ENCODE data around the gene SLC45A2.
A peak's percentile ranks its signal among the peaks of the same experiment; 100 is the strongest.
"Not testable (repeated sequence)": the region's sequence is repeated elsewhere in the genome, so short reads cannot be mapped to it uniquely, and the experiment has no call there.

SLC45A2 gene

DNA sequence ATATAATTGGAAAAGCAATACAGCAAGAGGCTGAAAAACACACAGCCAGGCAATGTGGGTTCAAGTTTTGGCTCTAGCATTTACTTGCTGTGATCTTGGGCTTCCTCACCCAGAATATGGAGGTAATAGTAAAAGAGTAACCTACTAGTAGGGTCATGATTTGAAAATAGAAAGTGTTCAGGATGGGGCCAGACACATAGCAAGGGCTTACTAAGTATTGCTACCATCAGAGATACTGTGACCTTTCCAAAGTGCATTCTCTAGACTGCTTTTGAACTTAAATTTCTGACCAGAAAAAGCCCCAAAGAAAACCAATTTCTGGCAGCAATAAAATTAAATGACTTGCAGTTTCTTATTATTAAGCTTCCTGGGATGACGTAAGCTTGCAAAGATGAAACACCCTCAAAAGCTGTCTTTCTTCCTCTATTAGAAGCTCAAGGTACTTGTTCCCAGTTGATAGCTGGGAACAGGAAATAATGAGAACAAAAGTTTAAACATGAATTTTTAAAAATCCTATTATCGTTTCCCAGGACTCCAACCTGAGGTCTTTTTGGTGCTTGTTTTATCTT lies 20.3 kb downstream of the SLC45A2 start:
- DNase-seq, result no peak

DNA sequence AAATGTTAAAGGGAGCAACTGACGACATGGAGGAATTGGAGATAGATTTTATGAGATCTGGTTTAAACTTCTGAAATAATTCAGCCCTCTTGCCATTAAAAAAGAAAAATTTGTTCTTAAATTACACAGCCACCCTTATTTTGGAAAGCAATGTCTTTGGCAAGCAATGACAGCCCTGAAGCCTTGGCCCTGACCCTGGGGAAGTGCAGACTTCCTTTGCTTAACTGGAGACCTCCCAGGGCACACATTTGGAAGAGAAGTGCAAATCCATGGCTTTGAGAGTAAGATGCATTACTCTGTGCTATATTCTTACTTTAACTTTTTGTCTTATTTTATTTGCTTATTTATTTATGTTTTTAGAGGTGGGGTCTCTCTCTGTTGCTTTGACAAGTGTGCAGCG lies 26.3 kb downstream of the SLC45A2 start:
- no peak for DNase-seq

DNA sequence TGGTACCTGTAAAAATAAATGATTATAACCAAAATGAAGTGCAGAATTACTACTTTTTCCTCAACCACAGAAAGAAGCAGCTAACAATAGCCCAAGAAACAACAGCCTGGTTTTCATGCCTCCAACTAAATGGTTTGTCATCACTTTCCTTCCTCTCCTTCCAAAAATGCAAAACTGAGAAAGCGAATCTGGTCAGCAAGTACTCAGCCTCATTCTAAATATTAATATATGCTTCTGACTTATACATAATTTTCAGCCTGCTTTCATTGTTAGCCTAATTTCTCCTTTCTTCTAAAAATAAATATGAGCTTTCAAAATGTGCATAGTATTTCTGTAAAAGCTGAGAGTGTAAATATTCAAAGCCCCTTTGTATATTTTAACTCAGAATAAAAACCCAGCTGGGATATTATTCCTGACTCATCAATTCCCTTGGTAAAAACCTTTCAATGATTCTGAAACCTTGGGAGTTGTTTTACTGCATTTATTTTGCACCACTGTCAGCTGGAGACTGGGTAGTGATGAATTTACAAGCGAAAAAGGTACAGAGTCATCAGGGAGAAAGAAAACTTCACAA lies 26.8 kb downstream of the SLC45A2 start:
- DNase-seq, result no peak

DNA sequence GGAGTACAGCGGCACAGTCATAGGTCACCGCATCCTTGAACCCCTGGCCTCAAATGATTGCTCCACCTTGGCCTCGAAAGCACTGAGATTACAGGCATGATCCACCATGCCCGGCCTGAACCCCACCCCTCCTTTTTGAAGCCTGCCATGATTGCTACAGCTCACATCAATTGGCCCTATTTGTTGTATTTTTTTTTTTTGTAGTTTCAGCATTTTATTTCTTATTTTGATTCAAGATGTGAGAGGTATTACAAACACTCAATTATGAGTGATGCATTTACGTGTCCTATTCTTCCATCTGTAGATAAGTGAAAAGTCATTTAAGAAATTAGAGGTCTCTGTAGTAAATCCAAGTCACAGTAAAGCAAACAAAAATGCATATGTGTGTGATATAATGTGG lies 32.3 kb downstream of the SLC45A2 start:
- DNase-seq, result not testable (repeated sequence)

DNA sequence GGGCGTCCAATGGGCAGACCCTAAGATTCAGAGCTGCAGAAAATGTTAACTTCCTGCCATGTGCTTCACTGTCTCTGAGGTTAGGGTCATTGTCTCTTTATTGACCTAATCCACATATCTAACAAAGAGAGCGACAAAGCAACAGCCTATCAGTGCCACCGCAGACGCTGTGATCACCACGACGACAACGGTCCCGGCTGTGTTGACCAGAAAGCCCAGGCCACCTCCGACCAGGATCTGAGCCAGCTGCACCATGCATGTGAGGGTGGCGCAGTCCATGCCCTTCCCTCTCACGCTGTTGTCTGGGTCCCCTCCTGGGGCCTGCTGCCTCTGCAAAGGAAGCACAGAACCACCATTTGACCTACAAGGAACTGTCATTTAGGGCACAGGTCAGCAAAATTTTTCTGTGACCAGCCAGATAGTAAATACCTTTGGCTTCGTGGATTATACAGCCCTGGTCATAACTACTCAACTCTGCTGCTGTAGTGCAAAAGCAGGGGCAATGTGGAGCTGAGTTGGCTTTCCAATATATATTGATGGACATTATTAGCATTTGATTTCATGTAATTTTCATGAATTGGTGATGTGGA lies 39.9 kb downstream of the SLC45A2 start:
- no peak for DNase-seq

DNA sequence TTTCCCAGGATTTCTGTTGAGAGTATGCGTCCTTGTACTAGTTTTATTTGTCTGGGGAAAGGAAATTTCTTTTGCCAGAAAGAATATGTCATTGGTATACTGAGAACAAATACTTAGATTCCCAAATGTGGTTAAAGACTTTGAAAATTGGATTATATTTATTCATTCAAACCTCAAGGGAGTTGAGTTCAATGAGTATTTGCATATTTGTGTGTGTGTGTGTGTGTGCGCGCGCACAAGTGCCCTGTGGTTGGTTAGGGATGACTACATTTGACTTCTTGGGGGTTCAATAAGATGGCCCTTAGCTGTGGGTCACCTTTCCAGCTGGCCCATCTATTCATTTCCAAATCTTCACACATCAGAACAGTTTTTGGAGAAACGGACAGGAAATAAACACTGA lies 43.4 kb downstream of the SLC45A2 start:
- no peak for DNase-seq

DNA sequence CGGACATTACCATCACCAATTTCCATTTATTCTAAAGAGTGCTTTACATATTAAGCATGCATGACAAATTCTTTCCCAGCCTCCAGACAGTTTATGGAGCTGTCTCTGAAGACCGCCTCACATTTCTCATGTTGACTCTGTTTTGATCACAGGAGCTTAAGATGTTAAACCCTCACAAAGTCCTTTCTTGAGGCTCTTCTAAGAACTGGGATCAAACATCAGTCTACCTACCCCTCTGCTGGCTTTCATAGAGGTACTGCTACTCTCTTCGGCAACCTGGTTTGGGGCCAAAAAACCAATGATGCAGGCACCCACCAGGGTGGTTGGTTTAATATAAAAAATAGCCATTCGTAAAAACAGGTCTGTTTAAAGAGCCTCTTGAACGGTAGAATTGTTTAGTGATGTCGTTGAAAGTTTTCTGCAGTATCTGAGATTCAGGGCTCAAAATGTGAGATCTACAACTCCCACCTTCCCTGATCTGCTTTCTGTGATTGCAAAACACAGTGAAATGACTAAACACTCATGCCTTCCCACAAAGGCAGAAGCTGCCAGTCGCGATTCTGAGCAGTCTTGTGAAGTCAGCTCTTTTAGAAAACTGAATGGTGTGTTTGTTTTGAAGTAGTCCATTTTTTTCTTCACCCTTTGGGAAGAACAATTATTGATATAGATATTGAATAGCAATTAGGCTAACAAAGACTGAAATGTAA lies 44.8 kb downstream of the SLC45A2 start:
- no peak for DNase-seq

DNA sequence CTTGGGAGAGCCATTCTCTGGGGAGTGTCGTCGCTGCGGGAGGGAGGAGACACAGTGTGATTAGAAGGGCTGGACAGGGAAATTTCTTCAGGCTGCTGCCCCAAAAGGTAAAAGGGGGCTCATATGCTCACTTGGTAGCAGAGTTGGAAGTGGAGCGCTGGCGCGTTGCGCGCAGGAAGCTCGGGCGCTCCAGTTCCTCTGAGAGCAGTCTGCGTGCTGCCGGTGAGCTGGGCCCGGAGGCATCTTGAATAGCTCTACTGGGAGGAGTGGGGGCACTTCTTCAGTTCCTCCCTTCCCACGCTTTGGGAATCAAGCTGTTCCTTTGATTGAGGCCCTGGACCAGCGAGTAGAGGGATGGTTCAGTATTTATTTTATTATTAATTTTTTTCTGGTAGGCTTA lies 45.6 kb downstream of the SLC45A2 start:
- no peak for DNase-seq

DNA sequence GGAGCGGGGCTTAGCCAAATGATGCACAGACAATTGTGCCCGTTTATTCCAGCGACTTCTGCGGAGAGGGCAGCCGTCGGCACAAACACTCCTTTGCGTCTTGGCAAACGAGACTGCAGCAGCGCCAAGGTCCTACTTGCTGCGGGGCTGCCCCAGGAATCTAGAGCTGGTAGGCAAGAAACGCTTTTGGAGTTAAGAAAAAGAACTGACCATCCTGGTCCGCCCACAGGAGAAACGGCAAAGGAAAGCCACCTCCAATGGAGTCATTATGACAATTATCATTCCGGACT lies 46.0 kb downstream of the SLC45A2 start:
- no peak for DNase-seq

DNA sequence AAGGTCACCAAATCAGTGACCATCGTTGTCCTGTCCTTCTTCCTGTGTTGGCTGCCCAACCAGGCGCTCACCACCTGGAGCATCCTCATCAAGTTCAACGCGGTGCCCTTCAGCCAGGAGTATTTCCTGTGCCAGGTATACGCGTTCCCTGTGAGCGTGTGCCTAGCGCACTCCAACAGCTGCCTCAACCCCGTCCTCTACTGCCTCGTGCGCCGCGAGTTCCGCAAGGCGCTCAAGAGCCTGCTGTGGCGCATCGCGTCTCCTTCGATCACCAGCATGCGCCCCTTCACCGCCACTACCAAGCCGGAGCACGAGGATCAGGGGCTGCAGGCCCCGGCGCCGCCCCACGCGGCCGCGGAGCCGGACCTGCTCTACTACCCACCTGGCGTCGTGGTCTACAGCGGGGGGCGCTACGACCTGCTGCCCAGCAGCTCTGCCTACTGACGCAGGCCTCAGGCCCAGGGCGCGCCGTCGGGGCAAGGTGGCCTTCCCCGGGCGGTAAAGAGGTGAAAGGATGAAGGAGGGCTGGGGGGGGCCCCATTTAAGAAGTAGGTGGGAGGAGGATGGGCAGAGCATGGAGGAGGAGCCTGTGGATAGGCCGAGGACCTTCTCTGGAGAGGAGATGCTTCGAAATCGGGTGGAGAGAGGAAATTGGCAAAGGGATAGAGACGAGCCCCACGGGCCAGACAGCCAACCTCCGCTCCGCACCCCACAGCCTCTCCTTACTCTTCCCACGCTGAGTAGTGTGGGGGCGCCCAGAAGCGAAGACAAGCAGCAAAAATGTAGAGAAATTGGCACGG lies 46.6 kb downstream of the SLC45A2 start:
- no peak for DNase-seq

DNA sequence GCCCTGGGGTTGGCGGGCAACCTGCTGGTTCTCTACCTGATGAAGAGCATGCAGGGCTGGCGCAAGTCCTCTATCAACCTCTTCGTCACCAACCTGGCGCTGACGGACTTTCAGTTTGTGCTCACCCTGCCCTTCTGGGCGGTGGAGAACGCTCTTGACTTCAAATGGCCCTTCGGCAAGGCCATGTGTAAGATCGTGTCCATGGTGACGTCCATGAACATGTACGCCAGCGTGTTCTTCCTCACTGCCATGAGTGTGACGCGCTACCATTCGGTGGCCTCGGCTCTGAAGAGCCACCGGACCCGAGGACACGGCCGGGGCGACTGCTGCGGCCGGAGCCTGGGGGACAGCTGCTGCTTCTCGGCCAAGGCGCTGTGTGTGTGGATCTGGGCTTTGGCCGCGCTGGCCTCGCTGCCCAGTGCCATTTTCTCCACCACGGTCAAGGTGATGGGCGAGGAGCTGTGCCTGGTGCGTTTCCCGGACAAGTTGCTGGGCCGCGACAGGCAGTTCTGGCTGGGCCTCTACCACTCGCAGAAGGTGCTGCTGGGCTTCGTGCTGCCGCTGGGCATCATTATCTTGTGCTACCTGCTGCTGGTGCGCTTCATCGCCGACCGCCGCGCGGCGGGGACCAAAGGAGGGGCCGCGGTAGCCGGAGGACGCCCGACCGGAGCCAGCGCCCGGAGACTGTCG lies 47.3 kb downstream of the SLC45A2 start:
- no peak for DNase-seq

DNA sequence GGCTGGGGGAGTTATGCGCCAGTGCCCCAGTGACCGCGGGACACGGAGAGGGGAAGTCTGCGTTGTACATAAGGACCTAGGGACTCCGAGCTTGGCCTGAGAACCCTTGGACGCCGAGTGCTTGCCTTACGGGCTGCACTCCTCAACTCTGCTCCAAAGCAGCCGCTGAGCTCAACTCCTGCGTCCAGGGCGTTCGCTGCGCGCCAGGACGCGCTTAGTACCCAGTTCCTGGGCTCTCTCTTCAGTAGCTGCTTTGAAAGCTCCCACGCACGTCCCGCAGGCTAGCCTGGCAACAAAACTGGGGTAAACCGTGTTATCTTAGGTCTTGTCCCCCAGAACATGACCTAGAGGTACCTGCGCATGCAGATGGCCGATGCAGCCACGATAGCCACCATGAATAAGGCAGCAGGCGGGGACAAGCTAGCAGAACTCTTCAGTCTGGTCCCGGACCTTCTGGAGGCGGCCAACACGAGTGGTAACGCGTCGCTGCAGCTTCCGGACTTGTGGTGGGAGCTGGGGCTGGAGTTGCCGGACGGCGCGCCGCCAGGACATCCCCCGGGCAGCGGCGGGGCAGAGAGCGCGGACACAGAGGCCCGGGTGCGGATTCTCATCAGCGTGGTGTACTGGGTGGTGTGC lies 48.0 kb downstream of the SLC45A2 start, which contains the start of gene RXFP3:
RXFP3 (plus strand) TSS at position 6 of the 636 bp plus-strand sequence; CDS start at position 361, 355 bp downstream.
- peak; percentile 11 for DNase-seq

DNA sequence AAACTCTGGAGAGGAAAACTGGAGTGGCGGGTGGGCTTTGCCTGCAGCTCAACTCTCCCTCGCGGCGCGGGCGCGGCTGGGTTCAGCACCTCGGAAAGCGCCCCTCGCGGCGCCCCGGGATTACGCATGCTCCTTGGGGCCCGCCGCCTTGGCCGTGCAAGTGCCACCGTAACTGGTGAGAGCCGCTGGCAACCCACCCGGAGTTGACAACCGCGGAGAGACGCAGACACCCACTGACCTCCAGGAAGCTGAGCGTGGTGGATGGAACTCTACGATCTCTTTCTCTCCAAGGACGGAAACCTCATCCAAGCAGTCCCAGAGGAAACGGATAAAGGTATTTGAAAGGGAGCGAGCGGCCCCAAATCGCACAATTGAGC lies 48.5 kb downstream of the SLC45A2 start:
- peak; percentile 25 for DNase-seq

DNA sequence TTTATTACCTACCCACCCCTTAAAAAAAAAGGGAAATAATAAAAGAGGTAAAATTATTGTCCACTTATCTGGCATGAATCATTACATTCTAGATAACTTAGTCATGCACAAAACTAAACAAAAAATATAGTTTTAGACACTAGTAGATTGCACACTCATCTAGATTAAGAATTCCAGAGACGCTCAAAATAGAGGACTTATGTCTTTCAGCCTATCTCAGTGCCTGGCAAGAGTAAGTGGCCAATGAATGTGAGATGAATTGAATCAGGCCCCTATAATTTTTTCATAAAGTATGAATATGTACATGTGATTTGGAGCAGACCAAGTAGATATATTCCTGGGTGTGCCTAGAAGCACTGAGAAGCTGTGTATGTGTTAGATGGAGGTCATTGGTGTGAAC lies 50.3 kb downstream of the SLC45A2 start:
- no peak for DNase-seq

DNA sequence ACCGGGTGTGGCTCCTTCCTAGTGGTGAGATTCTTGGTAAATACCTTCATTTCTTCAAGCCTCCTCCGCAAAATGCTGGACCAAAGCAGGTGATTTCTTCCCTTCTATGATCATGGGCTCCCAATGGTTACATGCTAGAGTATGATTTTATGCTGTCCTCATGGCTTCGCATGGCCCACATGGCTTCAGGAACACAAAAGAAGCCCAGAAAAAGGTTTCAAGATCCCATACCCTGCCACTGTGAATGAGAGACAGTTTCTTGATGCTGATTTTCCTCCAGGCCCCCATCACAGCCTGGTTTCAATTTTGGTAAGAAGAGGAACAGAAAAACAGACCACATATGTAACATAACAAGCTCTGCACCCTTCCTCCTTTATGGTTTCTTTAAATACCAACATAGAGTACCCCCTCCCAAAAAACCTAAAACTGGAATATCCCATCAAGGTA lies 50.7 kb downstream of the SLC45A2 start:
- no peak for DNase-seq

DNA sequence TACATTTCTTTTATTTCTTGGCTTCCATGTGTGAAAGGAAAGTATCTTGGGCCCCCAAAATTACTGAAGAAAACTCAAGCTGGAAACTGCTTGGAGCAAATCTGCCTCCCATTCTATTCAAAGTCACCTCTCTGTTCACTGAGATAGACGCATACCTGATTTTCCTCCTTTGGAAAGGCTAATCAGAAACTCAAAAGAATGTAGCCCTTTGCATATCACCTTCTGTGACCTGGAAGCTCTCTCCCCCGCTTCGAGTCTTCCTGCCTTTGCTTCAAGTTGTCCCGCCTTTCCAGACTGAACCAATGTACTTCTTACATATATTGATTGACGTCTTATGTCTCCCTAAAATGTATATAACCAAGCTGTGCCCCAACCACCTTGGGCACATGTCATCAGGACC lies 53.4 kb downstream of the SLC45A2 start:
- DNase-seq, result no peak

DNA sequence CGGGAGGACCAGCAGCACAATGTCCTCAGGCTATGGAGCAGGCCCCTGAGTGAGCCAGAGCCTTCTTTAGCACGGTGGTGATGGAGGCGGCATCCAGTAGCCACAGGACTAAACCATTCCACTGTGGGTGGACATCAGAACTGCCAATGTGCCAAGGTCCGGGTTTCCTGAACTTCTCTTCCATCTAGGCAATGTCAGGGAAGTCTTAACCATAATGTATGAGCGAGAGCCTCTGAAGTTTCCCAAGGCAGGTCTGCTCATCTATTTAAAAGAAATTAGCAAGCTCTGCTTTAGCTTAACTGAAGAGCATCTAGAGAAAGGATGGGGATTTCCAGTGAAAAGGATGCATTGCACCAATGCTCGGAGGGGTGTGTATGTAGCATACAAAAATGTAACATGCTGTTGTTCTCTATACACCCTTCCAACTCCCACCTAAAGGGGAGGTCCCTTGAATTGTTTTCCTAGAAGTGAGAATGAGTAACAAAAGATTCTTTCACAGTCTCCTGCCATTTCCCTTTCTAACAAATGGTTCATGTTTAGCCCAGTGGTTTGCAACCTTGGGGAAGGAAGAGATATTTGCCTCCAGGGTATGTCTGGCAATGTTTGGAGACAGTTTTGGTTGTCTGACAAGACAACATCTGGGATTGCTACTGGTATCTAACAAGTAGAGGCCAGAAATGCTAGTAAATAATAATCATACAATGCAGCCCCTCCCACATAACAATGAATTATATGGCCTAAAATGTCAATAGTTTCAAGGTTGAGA lies 54.4 kb downstream of the SLC45A2 start:
- no peak for DNase-seq

DNA sequence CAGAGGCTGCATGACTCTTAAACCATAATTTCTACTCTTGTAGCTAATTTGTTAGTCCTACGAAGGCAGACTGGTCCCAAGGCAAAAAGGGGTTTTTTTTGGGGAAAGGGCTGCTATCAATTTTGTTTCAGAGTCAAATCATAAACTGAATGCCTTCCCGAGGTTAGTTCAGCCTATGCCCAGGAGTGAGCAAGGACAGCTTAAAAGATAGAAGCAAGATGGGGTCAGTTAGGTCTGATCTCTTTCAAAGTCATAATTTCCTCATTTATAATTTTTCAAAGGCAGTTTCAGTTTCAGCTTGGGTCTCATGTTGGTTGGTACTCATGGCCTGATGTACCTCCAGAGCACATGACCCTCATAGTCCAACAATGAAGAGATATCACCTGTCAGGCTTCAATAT lies 56.2 kb downstream of the SLC45A2 start:
- DNase-seq, result no peak

DNA sequence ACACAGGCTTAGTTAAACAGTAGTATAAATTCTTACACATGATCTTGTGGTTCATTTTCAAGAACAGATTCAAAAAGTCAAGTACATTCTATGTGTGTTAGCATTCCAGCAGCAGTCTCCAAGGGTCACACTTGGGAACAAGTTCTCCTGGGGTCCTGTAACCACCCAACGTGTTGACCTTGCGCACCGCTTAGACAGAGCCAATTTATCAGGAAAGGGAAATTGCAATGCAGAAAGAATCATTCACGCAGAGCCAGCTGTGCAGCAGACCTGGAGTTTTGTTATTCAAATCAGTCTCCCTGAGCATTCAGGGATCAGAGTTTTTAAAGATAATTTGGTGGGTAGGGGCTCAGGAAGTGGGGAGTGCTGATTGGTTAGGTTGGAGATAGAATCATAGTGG lies 56.8 kb downstream of the SLC45A2 start:
- no peak for DNase-seq

DNA sequence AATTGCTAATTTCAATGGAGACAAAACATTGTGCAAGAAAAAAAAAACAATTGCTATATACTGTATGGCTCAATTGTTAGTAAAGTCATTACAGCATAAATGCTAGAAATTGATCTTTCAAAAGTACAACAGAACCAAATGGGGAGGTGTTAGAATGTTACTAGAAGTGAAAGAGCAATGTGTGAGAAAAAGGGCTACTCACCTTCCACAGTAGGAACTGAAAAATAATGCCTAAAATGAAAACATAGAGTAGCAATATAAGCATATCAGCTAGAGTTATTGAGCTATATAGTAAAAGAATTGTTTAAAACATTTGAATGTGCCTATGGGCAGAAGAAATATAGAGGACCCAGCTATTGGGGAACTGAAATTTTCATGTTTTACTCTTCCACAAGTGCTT lies 59.2 kb downstream of the SLC45A2 start:
- DNase-seq, result no peak

DNA sequence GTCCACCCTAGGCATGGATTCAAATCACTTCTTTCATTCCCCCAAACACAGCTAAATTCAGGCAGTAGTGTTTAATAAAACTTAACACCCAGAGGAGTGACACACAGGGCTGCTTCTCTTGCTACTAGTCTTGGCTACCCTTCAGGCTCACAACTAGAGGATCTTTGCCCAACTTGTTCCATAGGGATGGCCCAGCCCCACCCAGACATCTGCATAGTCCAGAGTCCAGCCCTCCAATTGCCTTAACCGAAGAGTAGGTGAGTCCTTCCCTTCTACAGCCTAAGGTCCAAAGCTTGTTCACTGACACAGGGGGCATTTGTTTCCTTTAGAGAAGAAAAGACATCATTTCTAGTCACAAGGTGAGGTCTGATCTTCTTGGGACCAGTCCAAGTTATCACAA lies 63.5 kb downstream of the SLC45A2 start:
- DNase-seq, result no peak

DNA sequence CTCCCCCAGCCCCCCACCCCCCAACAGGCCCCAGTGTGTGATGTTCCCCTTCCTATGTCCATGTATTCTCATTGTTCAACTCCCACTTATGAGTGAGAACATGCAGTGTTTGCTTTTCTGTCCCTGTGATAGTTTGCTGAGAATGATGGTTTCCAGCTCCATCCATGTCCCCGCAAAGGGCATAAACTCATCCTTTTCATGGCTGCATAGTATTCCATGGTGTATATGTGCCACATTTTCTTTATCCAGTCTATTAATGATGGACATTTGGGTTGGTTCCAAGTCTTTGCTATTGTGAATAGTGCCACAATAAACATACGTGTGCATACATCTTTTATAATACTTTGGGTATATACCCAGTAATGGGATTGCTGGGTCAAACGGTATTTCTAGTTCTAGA lies 69.6 kb downstream of the SLC45A2 start:
- DNase-seq, result not testable (repeated sequence)
